HEK293 (cell line): ENCODE measurements around the gene KLHDC9.

ENCODE experiments used
- EGR2 ChIP-seq: fragments of 450-650 bp; formaldehyde crosslinking; IDR thresholded peaks from 2 replicates; pipeline ENCODE4 v1.5.1; 2016; ENCODE audit warnings: low read depth, missing biosample characterization, missing genetic modification characterization
- GLIS2 ChIP-seq: fragments of 450-650 bp; formaldehyde crosslinking; IDR thresholded peaks from 2 replicates; pipeline ENCODE4 v1.5.1; 2016; ENCODE audit warnings: missing biosample characterization, missing genetic modification characterization
- KLF17 ChIP-seq: fragments of 450-650 bp; formaldehyde crosslinking; IDR thresholded peaks from 2 replicates; pipeline ENCODE4 v1.5.1; 2016; ENCODE audit warnings: missing biosample characterization, missing genetic modification characterization
- PATZ1 ChIP-seq: fragments of 450-650 bp; formaldehyde crosslinking; IDR thresholded peaks from 2 replicates; pipeline ENCODE4 v1.5.1; 2016; ENCODE audit warnings: missing biosample characterization, missing genetic modification characterization
- ZFP69B ChIP-seq: fragments of 450-650 bp; formaldehyde crosslinking; IDR thresholded peaks from 2 replicates; pipeline ENCODE4 v1.5.1; 2016; ENCODE audit warnings: missing biosample characterization, missing genetic modification characterization
- ZNF169 ChIP-seq: fragments of 450-650 bp; formaldehyde crosslinking; IDR thresholded peaks from 2 replicates; pipeline ENCODE4 v1.5.1; 2016; ENCODE audit warnings: missing biosample characterization, missing genetic modification characterization
- ZNF292 ChIP-seq: fragments of 450-650 bp; formaldehyde crosslinking; IDR thresholded peaks from 2 replicates; pipeline ENCODE4 v1.5.1; 2016; ENCODE audit warnings: low read depth, missing biosample characterization, missing genetic modification characterization, borderline replicate concordance
- ZNF426 ChIP-seq: fragments of 450-650 bp; formaldehyde crosslinking; IDR thresholded peaks from 2 replicates; pipeline ENCODE4 v1.5.1; 2017; ENCODE audit warnings: missing biosample characterization, missing genetic modification characterization, mild to moderate bottlenecking, inconsistent platforms, moderate library complexity
- ZNF518A ChIP-seq: fragments of 450-650 bp; formaldehyde crosslinking; conservative IDR thresholded peaks from 2 replicates; pipeline ENCODE4 v1.5.1; 2016; ENCODE audit warnings: low read depth, missing biosample characterization, missing genetic modification characterization
- ZNF530 ChIP-seq: fragments of 450-650 bp; formaldehyde crosslinking; IDR thresholded peaks from 2 replicates; pipeline ENCODE4 v1.5.1; 2016; ENCODE audit warnings: low read depth, missing biosample characterization, missing genetic modification characterization
- ZNF585B ChIP-seq: fragments of 450-650 bp; formaldehyde crosslinking; IDR thresholded peaks from 2 replicates; pipeline ENCODE4 v1.5.1; 2016; ENCODE audit warnings: missing biosample characterization, missing genetic modification characterization
- ZNF600 ChIP-seq: fragments of 450-650 bp; formaldehyde crosslinking; IDR thresholded peaks from 2 replicates; pipeline ENCODE4 v1.5.1; 2016; ENCODE audit warnings: missing biosample characterization, missing genetic modification characterization
- ZNF645 ChIP-seq: fragments of 450-650 bp; formaldehyde crosslinking; IDR thresholded peaks from 2 replicates; pipeline ENCODE4; 2016; ENCODE audit warnings: missing biosample characterization, missing genetic modification characterization
- ZNF670 ChIP-seq: fragments of 450-650 bp; formaldehyde crosslinking; IDR thresholded peaks from 2 replicates; pipeline ENCODE4 v1.5.1; 2016; ENCODE audit warnings: missing biosample characterization, missing genetic modification characterization, low read depth

The KLHDC9 gene

GRCh38 chr1:161131523-161132409, 33.6 kb downstream of the KLHDC9 start (continued):
- TF ChIP-seq ZNF292 = 0 out of 2 replicates have a peak, but pooled peaks have one; percentile 1
- peak; percentile 95 for TF ChIP-seq PATZ1 (tag by site-specific recombination)
- 0 out of 2 replicates have a peak, but pooled peaks have one; percentile 9 for TF ChIP-seq ZNF600
- 0 out of 2 replicates have a peak, but pooled peaks have one; percentile 29 for TF ChIP-seq ZNF169 (tag by site-specific recombination)
- no peak for TF ChIP-seq ZNF670
- peak; percentile 7; the same call in 1 of the 2 replicates for TF ChIP-seq ZNF585B (tag by site-specific recombination)
- peak; percentile 78 for TF ChIP-seq KLF17 (tag by site-specific recombination)
- peak; percentile 88; the same call in 1 of the 2 replicates for TF ChIP-seq ZNF645
- peak; percentile 57 for TF ChIP-seq EGR2 (tag by site-specific recombination)
- no peak for TF ChIP-seq ZNF426 (tag by site-specific recombination)
- peak; percentile 66 for TF ChIP-seq ZFP69B (tag by site-specific recombination)
- TF ChIP-seq ZNF530 (tag by site-specific recombination) = 0 out of 2 replicates have a peak, but pooled peaks have one; percentile 28
- TF ChIP-seq GLIS2 = peak; percentile 92
- no peak for TF ChIP-seq ZNF518A (tag by site-specific recombination)
- TF ChIP-seq, all 188 proteins: peak for 61
